ENCODE results near the gene AEBP1.

The AEBP1 gene

DNA sequence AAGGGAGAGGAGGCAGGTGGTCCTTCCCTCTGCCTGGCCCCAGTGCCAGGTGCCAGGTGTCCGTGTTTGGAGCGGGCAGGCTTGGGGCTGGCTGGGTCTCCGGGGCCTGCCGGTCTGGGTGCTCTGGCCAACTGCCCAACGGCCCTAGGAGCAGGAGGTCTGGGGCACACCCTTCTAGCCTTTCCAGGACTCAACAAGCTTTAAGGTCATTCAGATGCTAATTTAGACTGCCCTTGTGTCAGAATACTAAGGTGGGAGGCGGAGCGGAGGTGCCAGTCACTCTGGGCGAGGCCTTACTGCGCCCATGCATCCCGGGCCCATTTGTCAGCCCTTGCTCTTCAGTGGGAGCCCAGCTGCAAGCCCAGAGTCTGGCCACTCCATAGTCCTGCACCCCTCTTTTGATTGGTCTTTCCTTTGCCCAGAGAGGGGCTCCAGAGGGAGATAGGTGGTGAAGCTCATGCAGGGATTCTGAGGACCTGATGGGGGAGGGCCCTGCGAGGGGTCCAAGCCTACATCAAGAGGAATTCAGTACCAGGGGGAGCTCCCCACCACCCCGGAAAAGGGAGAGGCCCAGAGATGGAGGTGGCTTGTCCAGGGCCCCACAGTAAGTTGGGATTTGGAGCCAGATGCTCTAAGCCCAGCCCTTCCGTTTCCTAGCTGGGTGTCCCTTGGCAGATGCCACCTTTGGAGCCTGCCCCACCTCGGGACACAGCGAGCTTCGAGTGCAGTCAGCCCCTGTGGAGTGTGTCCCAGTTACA is 40.1 kb upstream of the AEBP1 start:
- no peak for ATAC-seq (ENCODE audit: insufficient read depth, low read depth)
- H3K36me3 ChIP-seq (ENCODE audit: insufficient read depth, low read length) = peaks cover 36% of the 10 kb centered on the region
- H3K9me3 ChIP-seq (ENCODE audit: insufficient read depth, low read length, severe bottlenecking) = no peaks in the 10 kb centered on the region
- no peak for DNase-seq
- no peak overlapping the region for H2AFZ ChIP-seq (ENCODE audit: low read depth, low read length)
- no peak overlapping the region for H3K9ac ChIP-seq (ENCODE audit: low read depth, low read length)
- H3K4me3 ChIP-seq (ENCODE audit: low read depth in 1 of 2, low read length in 2 of 2) = no peak overlapping the region
- no peaks in the 10 kb centered on the region for H3K79me2 ChIP-seq (ENCODE audit: insufficient read depth, low read length)
- H4K20me1 ChIP-seq (ENCODE audit: insufficient read depth, low read length) = peaks cover 20% of the 10 kb centered on the region
- no peaks in the 10 kb centered on the region for H3K27me3 ChIP-seq (ENCODE audit: insufficient read depth, low read length, poor library complexity)
- H3K4me2 ChIP-seq (ENCODE audit: insufficient read depth, low read length) = no peak overlapping the region
- no peak overlapping the region for H3K27ac ChIP-seq (ENCODE audit: low read length)
- no peaks in the 10 kb centered on the region for H3K4me1 ChIP-seq (ENCODE audit: insufficient read depth, low read length)
- TF ChIP-seq CTCF (IDR thresholded peaks at IDR 0.05; ENCODE audit: borderline replicate concordance, extremely low read depth, low read length, poor library complexity, severe bottlenecking) (no peak), EZH2 (IDR thresholded peaks at IDR 0.05; ENCODE audit: borderline replicate concordance, low read depth, low read length, severe bottlenecking) (no peak)

- no peaks in the 10 kb centered on the region for H3K79me2 ChIP-seq (ENCODE audit: insufficient read depth, low read length)
- no peak overlapping the region for H3K27ac ChIP-seq (ENCODE audit: low read length)
- H3K4me1 ChIP-seq (ENCODE audit: insufficient read depth, low read length) = no peaks in the 10 kb centered on the region
- no peaks in the 10 kb centered on the region for H3K9me3 ChIP-seq (ENCODE audit: insufficient read depth, low read length, severe bottlenecking)
- no peak overlapping the region for H3K9ac ChIP-seq (ENCODE audit: low read depth, low read length)
- DNase-seq = no peak
- no peak overlapping the region for H3K4me2 ChIP-seq (ENCODE audit: insufficient read depth, low read length)
- no peak overlapping the region for H2AFZ ChIP-seq (ENCODE audit: low read depth, low read length)
- peaks cover 16% of the 10 kb centered on the region for H4K20me1 ChIP-seq (ENCODE audit: insufficient read depth, low read length)
- ATAC-seq (ENCODE audit: insufficient read depth, low read depth) = no peak
- H3K36me3 ChIP-seq (ENCODE audit: insufficient read depth, low read length) = peaks cover 28% of the 10 kb centered on the region
- H3K27me3 ChIP-seq (ENCODE audit: insufficient read depth, low read length, poor library complexity) = no peaks in the 10 kb centered on the region
- TF ChIP-seq EZH2 (IDR thresholded peaks at IDR 0.05; ENCODE audit: borderline replicate concordance, low read depth, low read length, severe bottlenecking) = no peak
- no peak for TF ChIP-seq CTCF (IDR thresholded peaks at IDR 0.05; ENCODE audit: borderline replicate concordance, extremely low read depth, low read length, poor library complexity, severe bottlenecking)
- H3K4me3 ChIP-seq (ENCODE audit: low read depth in 1 of 2, low read length in 2 of 2) = no peak overlapping the region
Observed at GRCh38 chr7:44064791-44065430, 39.2 kb upstream of the AEBP1 start.

- Histone ChIP-seq H3K9ac (ENCODE audit: low read depth, low read length) (no peak within 1 kb of the TSS), H2AFZ (ENCODE audit: low read depth, low read length) (no peak within 1 kb of the TSS), H3K9me3 (ENCODE audit: insufficient read depth, low read length, severe bottlenecking) (no peaks in the 10 kb centered on the region), H3K4me2 (ENCODE audit: insufficient read depth, low read length) (no peak within 1 kb of the TSS), H3K4me1 (ENCODE audit: insufficient read depth, low read length) (no peaks in the 10 kb centered on the region), H3K79me2 (ENCODE audit: insufficient read depth, low read length) (no peaks in the 10 kb centered on the region), H4K20me1 (ENCODE audit: insufficient read depth, low read length) (peaks cover 11% of the 10 kb centered on the region), H3K4me3 (ENCODE audit: low read depth in 1 of 2, low read length in 2 of 2) (no peak within 1 kb of the TSS), H3K36me3 (ENCODE audit: insufficient read depth, low read length) (peaks cover 21% of the 10 kb centered on the region), H3K27ac (ENCODE audit: low read length) (no peak within 1 kb of the TSS), H3K27me3 (ENCODE audit: insufficient read depth, low read length, poor library complexity) (no peaks in the 10 kb centered on the region)
- no peak for DNase-seq
- TF ChIP-seq CTCF (IDR thresholded peaks at IDR 0.05; ENCODE audit: borderline replicate concordance, extremely low read depth, low read length, poor library complexity, severe bottlenecking) (no peak), EZH2 (IDR thresholded peaks at IDR 0.05; ENCODE audit: borderline replicate concordance, low read depth, low read length, severe bottlenecking) (no peak)
- peak; percentile 52 for ATAC-seq (ENCODE audit: insufficient read depth, low read depth)
Observed at GRCh38 chr7:44065431-44066110, 38.6 kb upstream of the AEBP1 start, which contains the start of gene PGAM2. PGAM2 (minus strand) TSS chr7:44065567; CDS start chr7:44065529, 38 bp downstream.

Measured in DND-41 (cell line).